GM21619 (cell line): ENCODE results near the gene CSF1.
"Not testable (repeated sequence)": the region's sequence is repeated elsewhere in the genome, so short reads cannot be mapped to it uniquely, and the experiment has no call there.

ENCODE experiments used
- ATAC-seq: cut with Tn5 transposase; IDR thresholded peaks from one replicate; pipeline ENCODE4 v1.9.1; 2021; ENCODE audit not compliant: unreplicated experiment

Gene CSF1

DNA sequence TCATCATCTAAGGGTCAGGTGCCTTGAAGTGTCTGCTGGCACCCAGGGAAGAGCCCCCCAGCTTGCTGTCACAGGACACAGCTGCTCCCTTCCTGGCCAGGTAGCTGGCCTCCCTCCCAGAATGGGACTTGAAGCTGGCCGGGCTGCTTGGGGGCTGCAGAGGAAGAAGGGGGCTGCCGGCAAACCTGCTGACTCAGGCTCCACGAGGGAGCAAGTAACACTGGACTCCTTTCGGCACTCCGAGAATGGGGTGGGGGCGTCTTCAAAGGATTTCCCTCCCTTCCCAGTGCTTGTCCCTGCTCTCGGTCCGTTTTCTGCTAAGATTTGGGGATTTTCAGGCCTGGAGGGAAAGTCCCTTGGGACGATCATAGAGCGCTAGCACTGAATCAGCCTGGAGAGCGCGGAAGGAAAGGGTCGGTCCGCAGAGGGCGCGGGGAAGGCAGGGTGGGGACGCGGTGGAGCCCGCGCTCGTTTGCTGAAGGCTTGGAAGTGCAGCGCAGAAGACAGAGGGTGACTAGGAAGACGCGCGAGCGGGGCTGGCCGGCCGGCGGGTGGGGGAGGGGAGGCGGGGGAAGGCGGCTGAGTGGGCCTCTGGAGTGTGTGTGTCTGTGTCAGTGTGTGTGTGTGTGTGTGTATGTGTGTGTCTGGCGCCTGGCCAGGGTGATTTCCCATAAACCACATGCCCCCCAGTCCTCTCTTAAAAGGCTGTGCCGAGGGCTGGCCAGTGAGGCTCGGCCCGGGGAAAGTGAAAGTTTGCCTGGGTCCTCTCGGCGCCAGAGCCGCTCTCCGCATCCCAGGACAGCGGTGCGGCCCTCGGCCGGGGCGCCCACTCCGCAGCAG is at the start of gene CSF1:
CSF1 (plus strand) TSS at position 727 of the 840 bp plus-strand sequence. CDS start 175 bp downstream, outside the sequence.
- ATAC-seq, result no peak

- not testable (repeated sequence) for ATAC-seq
These were observed 49.0 kb upstream of the CSF1 start for GRCh38 chr1:109861616-109862015.

GRCh38 chr1:109863667-109864046 is 47.0 kb upstream of the CSF1 start:
- ATAC-seq, result no peak

DNA sequence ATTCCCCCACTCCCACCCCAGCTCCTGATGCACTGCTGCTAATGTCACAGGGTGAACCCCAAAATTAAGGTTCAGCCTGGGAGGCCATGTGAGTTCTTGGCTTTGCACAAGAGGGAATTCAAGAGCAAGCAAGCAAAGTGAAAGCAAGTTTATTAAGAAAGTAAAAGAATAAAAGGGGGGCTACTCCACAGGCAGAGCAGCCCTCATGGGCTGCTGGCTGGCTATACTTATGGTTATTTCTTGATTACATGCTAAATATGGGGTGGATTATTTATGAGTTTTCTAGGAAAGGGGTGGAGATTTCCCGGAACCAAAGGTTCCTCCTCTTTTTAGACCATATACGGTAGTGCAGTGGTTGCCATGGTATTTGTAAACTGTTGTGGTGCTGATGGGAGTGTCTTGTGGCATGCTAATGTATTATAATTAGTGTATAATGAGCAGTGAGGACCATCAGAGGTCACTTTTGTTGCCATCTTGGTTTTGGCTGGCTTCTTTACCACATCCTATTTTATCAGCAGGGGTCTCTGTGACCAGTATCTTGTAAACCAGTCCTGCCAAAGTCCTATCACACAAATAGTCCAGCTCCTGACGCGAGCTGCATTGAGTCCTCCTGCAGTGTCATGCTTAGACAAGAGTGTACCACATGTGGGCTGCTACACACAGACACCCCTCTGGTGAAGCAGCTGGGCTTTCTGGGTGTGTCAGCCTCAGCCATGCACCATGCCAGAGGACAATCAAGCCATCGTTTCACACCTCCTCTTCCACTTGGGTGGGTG is 46.4 kb upstream of the CSF1 start:
- ATAC-seq, result no peak

DNA sequence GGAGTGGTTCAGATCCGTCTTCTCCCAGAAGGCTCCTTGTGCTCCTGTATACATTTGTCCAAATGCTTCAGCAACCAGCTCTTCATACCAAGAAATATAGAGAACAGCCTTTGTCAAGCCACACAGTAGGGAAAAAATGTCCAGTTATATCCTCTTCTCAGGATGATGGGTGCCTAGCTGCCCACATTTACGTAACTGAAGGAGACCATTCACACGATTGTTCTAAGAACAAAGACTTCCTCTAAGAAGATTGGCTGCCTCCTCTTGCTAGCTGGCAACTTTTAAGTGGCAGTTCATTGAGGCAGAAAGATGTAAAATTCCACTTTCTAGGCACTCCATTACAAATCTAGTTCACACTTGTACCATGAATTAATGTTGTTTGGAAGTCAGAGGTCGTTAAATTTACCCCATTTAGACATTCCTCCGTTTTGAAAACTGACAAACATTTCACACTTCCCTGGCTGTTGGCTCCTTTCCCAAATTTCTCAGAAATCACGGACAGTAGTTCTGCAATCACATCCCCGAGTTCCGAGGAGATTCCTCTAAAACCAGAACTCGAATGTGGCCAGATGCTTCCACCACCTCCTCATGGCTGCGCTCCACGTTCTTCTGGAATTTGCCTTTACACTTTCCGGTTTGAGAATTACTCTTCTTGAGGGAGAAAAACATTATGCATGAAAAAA is 45.6 kb upstream of the CSF1 start:
- no peak for ATAC-seq

GRCh38 chr1:109866071-109866470 is 44.6 kb upstream of the CSF1 start:
- ATAC-seq, result no peak

DNA sequence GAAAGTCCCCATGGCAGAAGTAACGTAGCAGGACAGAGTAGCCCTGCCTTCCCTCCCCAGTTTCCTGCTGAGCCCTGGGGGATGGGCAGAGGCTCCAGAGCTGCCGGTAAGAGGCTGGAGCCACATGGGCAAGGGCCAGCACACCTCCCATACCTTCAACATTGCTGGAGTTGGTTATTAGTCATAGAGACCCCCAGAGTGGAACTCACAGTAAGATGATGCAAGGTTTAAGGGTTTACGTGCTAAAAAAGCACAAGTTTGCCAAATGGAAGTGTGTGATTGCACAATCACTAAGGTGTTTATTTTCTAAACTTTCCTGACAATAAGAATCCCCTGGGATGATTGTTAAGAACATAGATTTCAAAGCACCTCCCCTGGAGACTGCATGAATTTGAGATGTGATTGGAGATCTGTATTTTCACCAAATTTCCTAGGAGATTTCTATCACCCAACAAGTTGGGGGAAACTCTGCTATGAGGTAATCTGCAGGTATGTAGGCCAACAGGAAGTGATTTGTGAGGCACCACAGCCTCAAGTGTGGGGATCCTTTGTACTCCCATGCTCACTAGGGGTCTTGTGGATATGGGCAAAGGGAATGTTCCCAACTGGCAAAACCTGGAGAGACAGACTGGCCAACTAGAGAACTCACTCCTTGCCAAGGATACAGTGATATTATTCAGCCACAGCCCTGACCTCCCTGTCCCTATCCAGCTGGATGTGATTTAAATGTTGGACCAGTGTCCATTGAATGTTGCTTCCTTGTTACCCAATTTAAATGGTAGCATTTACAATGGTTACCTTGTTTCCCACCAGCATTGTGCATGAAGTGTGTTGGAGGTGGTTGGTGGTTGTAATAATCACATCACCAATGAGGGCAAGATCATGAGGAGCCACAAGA is 37.1 kb upstream of the CSF1 start:
- ATAC-seq, result no peak

GRCh38 chr1:109874445-109874844 is 36.2 kb upstream of the CSF1 start:
- no peak for ATAC-seq

- ATAC-seq, result no peak
These were observed 34.8 kb upstream of the CSF1 start for GRCh38 chr1:109875874-109876273.

DNA sequence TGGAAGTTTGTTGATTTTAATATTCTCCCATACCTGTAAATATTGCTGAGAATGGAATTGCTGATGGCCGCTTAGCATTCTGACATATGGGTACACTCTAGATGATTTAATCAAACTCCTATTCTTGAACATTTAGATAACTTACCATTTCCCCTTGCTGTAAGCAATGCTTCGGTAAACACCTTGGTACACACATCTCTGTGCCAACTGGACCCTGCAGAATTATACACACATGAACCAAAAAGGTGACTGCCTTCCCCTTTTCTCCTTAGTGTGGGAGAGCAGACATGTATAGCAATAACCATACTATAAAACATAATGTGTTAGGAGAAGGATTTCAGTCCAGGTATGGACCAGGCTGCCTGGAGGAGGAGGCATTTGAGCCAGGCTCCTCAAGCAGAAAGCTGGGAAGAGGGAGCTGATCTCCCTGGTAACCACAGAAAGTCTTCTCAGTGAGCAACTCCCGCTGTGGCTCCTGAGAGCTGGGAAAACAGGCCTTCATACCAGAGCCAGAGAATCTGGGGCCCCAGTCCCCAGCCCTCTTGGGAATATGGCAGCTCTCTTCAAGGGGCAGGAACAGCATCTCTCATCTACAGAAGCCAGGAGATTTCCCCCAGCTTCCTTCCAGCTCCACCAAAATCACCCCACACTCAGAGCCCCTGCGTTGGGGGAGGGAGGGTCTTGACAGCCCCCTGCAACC is 33.9 kb upstream of the CSF1 start:
- ATAC-seq, result no peak

- no peak for ATAC-seq
These were observed 33.3 kb upstream of the CSF1 start for GRCh38 chr1:109877317-109877771.

DNA sequence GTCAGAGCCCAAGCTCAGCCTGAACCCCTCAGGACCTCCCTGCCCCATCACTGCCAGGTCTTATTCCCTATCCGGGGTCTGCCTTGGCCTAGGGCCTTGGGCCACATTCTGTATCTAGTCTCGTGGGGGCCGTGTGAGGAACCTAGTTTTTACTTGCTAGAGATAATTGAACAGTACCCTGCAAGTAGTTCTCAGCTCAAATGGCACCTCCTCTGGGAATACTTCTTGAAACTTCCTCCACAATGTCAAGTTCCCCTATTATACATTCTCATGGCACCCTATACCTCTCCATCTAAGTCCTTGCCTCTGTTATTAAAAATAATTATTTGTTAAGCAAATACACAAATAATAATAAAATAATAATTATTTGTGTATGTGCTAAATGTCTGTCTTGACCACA is 32.9 kb upstream of the CSF1 start:
- no peak for ATAC-seq

- no peak for ATAC-seq
These were observed 32.0 kb upstream of the CSF1 start for GRCh38 chr1:109878531-109879104.

DNA sequence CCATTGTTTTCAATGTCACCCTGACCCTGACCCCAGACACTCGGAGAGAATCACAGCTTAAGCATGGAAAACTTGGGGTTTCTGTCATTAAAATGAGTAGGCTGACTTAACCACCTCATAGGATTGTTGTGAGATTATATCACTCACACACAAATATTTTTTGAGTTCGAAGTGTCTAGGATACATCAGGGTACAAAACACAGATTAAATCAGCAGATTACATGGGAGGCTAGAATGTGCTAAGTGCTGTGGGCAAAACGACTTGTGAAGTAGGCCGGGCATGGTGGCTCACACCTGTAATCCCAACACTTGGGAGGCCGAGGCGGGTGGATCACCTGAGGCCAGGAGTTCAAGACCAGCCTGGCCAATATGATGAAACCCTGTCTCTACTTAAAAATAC is 31.3 kb upstream of the CSF1 start:
- ATAC-seq, result not testable (repeated sequence)

GRCh38 chr1:109879881-109880525 is 30.6 kb upstream of the CSF1 start:
- ATAC-seq, result no peak

DNA sequence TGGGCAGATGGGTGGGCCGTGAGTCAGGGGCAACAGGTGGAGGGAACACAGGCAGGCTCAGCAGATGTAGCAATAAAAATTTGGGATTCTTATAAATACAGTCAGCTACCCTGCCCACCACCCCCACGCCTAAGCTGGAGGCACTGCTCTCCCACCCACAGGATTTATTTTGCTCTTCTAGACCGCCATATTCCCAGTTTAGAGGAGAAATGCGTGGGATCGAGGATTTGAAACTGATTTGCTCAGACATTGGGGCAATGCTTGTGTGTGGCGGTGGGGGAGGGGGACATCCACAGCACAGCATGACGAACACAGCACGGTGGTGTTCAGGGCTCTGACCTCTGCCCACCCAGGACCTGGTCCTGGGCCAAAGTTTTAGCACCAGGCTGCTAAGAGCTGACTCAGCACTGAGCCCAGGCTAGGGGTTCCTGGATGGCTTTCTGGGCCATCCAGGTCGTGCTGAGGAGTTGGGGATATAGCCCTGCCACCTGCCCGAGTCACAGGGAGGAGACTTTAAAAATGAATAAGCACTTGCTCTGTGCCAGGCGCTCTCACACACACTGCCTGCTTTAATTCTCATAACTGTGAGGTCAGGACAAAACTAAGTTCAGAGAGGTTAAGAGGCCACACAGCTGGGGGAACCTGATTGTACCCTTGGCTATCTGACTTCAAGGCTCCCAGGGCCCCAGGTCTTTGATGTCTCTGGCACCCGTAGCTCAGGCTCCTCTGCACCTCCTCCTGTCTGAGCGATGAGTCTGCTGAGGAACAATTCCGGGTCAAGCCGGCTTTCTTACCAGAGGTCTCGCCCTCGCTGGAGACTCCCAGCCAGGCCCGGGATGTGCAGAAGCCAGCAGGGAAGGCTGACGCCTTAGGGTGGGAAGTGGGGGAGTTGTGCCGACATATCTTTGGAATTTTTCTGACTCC is 29.4 kb upstream of the CSF1 start:
- no peak for ATAC-seq

- no peak for ATAC-seq
These were observed 28.8 kb upstream of the CSF1 start for GRCh38 chr1:109881906-109882287.
